WTC11 (cell line): ENCODE measurements around the gene CACNG1.

Source experiments
- ETV6 ChIP-seq: sonication (generic); formaldehyde crosslinking; IDR thresholded peaks from 2 replicates; pipeline ENCODE4 v1.8.1; 2022; ENCODE audit warnings: mild to moderate bottlenecking, missing genetic modification reagents
- MYBL2 ChIP-seq: sonication (generic); formaldehyde crosslinking; IDR thresholded peaks from 2 replicates; pipeline ENCODE4 v1.8.1; 2023; ENCODE audit warnings: mild to moderate bottlenecking, moderate library complexity, missing genetic modification reagents
- ZNF671 ChIP-seq: fragments of 250-450 bp; sonication (Bioruptor Pico); IDR thresholded peaks from 2 replicates; pipeline ENCODE4 v1.8.0; 2021; ENCODE audit warnings: mild to moderate bottlenecking
- TF ChIP-seq, protein P1 (sequence below): sonication (generic); formaldehyde crosslinking; IDR thresholded peaks from 2 replicates; pipeline ENCODE4 v1.8.1; 2022; ENCODE audit warnings: mild to moderate bottlenecking, moderate library complexity, missing genetic modification reagents
- TF ChIP-seq, protein P2 (sequence below): fragments of 200-600 bp; IDR thresholded peaks from 2 replicates; pipeline ENCODE4 v1.8.0; 2022; ENCODE audit warnings: antibody characterized with exemption
- TF ChIP-seq, protein P3 (sequence below): sonication (generic); formaldehyde crosslinking; IDR thresholded peaks from 2 replicates; pipeline ENCODE4 v1.8.0; 2023; ENCODE audit warnings: missing genetic modification reagents
- TF ChIP-seq, protein P4 (sequence below): sonication (generic); formaldehyde crosslinking; IDR thresholded peaks from 2 replicates; pipeline ENCODE4 v1.8.1; 2023; ENCODE audit warnings: mild to moderate bottlenecking, missing genetic modification reagents, moderate library complexity
- TF ChIP-seq, protein P5 (sequence below): sonication (generic); formaldehyde crosslinking; IDR thresholded peaks from 2 replicates; pipeline ENCODE4 v1.8.0; 2022; ENCODE audit warnings: missing genetic modification reagents
- TF ChIP-seq, protein P6 (sequence below): sonication (generic); formaldehyde crosslinking; IDR thresholded peaks from 2 replicates; pipeline ENCODE4 v1.8.0; 2022; ENCODE audit warnings: mild to moderate bottlenecking, missing genetic modification reagents

DNA sequence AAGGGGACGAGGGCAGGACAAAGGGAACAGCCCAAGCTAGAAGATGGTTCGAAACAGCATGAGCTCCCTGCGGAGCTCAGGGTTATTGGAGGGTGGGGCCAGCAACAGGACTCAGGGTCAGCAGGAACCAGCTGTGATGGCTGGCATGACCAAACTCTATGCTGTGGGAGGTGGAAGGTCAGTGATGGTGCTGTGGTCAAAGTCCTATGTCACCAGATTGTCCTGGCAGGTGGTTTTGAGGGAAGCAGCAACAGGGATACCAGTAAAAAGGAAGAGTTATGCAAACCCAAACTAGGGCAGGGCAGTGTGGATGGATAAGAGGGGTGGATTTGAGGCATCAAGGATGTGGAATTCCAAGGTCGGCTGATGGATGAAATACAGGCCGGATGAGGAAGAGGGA, 47.4 kb upstream of the CACNG1 start:
- TF ChIP-seq ZNF671 (CRISPR knock-in tag) (no peak), MYBL2 (no peak), ETV6 (CRISPR knock-in tag) (no peak)
- TF ChIP-seq, protein P1, sequence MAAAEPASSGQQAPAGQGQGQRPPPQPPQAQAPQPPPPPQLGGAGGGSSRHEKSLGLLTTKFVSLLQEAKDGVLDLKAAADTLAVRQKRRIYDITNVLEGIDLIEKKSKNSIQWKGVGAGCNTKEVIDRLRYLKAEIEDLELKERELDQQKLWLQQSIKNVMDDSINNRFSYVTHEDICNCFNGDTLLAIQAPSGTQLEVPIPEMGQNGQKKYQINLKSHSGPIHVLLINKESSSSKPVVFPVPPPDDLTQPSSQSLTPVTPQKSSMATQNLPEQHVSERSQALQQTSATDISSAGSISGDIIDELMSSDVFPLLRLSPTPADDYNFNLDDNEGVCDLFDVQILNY (CRISPR knock-in tag), result no peak
- TF ChIP-seq, protein P2, sequence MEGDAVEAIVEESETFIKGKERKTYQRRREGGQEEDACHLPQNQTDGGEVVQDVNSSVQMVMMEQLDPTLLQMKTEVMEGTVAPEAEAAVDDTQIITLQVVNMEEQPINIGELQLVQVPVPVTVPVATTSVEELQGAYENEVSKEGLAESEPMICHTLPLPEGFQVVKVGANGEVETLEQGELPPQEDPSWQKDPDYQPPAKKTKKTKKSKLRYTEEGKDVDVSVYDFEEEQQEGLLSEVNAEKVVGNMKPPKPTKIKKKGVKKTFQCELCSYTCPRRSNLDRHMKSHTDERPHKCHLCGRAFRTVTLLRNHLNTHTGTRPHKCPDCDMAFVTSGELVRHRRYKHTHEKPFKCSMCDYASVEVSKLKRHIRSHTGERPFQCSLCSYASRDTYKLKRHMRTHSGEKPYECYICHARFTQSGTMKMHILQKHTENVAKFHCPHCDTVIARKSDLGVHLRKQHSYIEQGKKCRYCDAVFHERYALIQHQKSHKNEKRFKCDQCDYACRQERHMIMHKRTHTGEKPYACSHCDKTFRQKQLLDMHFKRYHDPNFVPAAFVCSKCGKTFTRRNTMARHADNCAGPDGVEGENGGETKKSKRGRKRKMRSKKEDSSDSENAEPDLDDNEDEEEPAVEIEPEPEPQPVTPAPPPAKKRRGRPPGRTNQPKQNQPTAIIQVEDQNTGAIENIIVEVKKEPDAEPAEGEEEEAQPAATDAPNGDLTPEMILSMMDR, result no peak
- TF ChIP-seq, protein P3, sequence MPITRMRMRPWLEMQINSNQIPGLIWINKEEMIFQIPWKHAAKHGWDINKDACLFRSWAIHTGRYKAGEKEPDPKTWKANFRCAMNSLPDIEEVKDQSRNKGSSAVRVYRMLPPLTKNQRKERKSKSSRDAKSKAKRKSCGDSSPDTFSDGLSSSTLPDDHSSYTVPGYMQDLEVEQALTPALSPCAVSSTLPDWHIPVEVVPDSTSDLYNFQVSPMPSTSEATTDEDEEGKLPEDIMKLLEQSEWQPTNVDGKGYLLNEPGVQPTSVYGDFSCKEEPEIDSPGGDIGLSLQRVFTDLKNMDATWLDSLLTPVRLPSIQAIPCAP (CRISPR knock-in tag), result no peak
- TF ChIP-seq, protein P4, sequence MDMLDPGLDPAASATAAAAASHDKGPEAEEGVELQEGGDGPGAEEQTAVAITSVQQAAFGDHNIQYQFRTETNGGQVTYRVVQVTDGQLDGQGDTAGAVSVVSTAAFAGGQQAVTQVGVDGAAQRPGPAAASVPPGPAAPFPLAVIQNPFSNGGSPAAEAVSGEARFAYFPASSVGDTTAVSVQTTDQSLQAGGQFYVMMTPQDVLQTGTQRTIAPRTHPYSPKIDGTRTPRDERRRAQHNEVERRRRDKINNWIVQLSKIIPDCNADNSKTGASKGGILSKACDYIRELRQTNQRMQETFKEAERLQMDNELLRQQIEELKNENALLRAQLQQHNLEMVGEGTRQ, result no peak
- TF ChIP-seq, protein P5, sequence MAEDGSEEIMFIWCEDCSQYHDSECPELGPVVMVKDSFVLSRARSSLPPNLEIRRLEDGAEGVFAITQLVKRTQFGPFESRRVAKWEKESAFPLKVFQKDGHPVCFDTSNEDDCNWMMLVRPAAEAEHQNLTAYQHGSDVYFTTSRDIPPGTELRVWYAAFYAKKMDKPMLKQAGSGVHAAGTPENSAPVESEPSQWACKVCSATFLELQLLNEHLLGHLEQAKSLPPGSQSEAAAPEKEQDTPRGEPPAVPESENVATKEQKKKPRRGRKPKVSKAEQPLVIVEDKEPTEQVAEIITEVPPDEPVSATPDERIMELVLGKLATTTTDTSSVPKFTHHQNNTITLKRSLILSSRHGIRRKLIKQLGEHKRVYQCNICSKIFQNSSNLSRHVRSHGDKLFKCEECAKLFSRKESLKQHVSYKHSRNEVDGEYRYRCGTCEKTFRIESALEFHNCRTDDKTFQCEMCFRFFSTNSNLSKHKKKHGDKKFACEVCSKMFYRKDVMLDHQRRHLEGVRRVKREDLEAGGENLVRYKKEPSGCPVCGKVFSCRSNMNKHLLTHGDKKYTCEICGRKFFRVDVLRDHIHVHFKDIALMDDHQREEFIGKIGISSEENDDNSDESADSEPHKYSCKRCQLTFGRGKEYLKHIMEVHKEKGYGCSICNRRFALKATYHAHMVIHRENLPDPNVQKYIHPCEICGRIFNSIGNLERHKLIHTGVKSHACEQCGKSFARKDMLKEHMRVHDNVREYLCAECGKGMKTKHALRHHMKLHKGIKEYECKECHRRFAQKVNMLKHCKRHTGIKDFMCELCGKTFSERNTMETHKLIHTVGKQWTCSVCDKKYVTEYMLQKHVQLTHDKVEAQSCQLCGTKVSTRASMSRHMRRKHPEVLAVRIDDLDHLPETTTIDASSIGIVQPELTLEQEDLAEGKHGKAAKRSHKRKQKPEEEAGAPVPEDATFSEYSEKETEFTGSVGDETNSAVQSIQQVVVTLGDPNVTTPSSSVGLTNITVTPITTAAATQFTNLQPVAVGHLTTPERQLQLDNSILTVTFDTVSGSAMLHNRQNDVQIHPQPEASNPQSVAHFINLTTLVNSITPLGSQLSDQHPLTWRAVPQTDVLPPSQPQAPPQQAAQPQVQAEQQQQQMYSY, result no peak
- TF ChIP-seq, protein P6, sequence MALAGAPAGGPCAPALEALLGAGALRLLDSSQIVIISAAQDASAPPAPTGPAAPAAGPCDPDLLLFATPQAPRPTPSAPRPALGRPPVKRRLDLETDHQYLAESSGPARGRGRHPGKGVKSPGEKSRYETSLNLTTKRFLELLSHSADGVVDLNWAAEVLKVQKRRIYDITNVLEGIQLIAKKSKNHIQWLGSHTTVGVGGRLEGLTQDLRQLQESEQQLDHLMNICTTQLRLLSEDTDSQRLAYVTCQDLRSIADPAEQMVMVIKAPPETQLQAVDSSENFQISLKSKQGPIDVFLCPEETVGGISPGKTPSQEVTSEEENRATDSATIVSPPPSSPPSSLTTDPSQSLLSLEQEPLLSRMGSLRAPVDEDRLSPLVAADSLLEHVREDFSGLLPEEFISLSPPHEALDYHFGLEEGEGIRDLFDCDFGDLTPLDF (CRISPR knock-in tag), result no peak
